Measurements from ENCODE around the gene RASGEF1C. TPM values are rescaled to one million over a fixed set of nuclear protein-coding genes. Genes with fewer than 3 reads are reported as not detected.

RASGEF1C gene
- total RNA-seq, 1 donor from 2014 or later, result not detected

DNA sequence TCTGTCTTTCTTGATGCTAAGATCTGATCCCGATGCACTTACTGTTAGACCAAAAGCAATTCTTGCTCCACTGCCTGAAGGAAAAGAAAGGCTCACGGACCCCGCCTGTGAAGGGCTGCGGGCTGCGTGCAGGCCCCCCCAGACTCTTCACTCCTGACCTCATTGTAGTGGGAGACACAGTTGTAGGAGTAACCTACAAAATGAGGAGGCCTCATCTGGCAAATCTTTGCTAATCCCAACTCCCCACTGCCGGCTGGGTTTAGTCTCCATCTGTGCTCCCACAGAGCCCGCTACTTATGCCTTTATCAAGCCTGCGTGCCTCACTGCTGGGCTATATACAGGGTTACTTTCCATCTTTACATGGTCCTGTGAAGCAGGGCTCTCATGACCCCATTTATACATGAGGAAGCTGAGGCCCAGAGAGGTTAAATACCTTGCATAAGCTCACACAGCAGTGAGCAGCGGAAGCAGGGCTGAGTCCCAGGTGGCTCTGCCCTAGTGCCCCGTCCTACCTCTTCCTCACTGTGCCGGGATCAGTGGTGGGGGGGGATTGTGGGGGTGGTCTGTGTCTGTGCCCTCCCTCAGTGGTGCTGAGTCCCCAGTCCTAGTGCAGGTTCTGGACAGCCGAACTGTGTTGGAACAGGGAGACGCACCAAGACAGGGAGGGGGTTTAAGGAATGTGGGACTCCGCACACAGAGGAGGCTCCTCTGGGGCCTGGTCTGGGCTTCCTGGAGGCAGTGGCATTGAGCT is 93.5 kb downstream of the RASGEF1C start:
- DNase-seq (ENCODE audit: low spot score), result no peak
- Mint-ChIP-seq H3K4me1 (ENCODE audit: low read depth) (no peaks in the 10 kb centered on the region), H3K36me3 (ENCODE audit: low read depth) (no peaks in the 10 kb centered on the region), H3K4me3 (ENCODE audit: unreplicated experiment) (no peak overlapping the region), H3K27ac (ENCODE audit: unreplicated experiment) (no peak overlapping the region), H3K9me3 (ENCODE audit: low read depth) (no peaks in the 10 kb centered on the region), H3K27me3 (ENCODE audit: low read depth) (peaks cover 2% of the 10 kb centered on the region)
- no peak for TF ChIP-seq CTCF (IDR thresholded peaks at IDR 0.05)

DNA sequence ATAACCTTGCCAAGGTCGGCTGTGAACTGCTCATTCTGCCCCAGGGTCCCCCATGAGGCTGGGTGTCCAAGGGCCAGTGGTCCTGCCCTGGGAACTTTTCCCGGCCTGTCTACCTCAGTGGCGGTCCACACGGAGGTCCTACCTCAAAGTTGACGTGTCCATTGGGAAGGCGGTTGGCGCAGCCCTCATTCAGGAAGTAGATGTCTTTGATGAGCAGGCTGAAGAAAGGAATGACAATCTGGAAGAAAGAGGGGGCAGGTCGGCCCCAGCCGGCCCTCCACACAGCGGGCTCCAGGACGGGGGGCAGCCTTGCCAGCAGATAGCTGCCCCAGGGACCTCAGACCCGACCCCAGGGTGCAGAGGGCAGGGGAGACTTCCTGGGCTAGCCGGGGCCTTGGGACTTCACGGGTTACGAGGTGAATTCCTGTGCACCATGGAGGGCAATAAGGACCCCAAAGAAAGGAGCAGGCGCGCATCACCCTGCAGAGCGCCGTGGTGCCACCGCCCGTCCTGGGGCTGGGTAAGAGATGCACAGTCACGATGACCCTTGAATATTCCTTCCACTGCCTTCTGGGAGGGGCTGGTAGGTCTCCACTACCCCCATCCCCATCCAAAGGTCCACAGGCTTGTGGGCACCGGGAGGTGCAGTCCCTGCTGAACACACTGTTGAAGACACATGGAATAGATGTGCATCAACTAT is 94.6 kb downstream of the RASGEF1C start:
- no peaks in the 10 kb centered on the region for H3K4me1 Mint-ChIP-seq (ENCODE audit: low read depth)
- no peak for TF ChIP-seq CTCF (IDR thresholded peaks at IDR 0.05)
- H3K36me3 Mint-ChIP-seq (ENCODE audit: low read depth), result no peaks in the 10 kb centered on the region
- DNase-seq (ENCODE audit: low spot score), result no peak
- no peak overlapping the region for H3K4me3 Mint-ChIP-seq (ENCODE audit: unreplicated experiment)
- H3K9me3 Mint-ChIP-seq (ENCODE audit: low read depth), result no peaks in the 10 kb centered on the region
- H3K27ac Mint-ChIP-seq (ENCODE audit: unreplicated experiment), result no peak overlapping the region
- H3K27me3 Mint-ChIP-seq (ENCODE audit: low read depth), result peaks cover 2% of the 10 kb centered on the region

GRCh38 chr5:180113660-180114303 is 95.2 kb downstream of the RASGEF1C start:
- peaks cover 2% of the 10 kb centered on the region for H3K27me3 Mint-ChIP-seq (ENCODE audit: low read depth)
- TF ChIP-seq CTCF (IDR thresholded peaks at IDR 0.05), result no peak
- H3K9me3 Mint-ChIP-seq (ENCODE audit: low read depth), result no peaks in the 10 kb centered on the region
- no peak overlapping the region for H3K4me3 Mint-ChIP-seq (ENCODE audit: unreplicated experiment)
- no peaks in the 10 kb centered on the region for H3K36me3 Mint-ChIP-seq (ENCODE audit: low read depth)
- no peak overlapping the region for H3K27ac Mint-ChIP-seq (ENCODE audit: unreplicated experiment)
- no peaks in the 10 kb centered on the region for H3K4me1 Mint-ChIP-seq (ENCODE audit: low read depth)
- no peak for DNase-seq (ENCODE audit: low spot score)

GRCh38 chr5:180112181-180112861 is 96.7 kb downstream of the RASGEF1C start:
- no peak overlapping the region for H3K4me3 Mint-ChIP-seq (ENCODE audit: unreplicated experiment)
- no peak overlapping the region for H3K27ac Mint-ChIP-seq (ENCODE audit: unreplicated experiment)
- no peaks in the 10 kb centered on the region for H3K4me1 Mint-ChIP-seq (ENCODE audit: low read depth)
- DNase-seq (ENCODE audit: low spot score), result no peak
- peaks cover 3% of the 10 kb centered on the region for H3K27me3 Mint-ChIP-seq (ENCODE audit: low read depth)
- no peak for TF ChIP-seq CTCF (IDR thresholded peaks at IDR 0.05)
- H3K9me3 Mint-ChIP-seq (ENCODE audit: low read depth), result peaks cover 9% of the 10 kb centered on the region
- H3K36me3 Mint-ChIP-seq (ENCODE audit: low read depth), result peaks cover 2% of the 10 kb centered on the region
